GM23248 (cell line): ENCODE data around the gene TBC1D14.

Experiments used
- EZH2 ChIP-seq: fragments of 200-600 bp; sonication (generic); IDR thresholded peaks from 2 replicates; pipeline ENCODE4 v1.6.1; 2018; ENCODE audit warnings: antibody characterized with exemption, mild to moderate bottlenecking; ENCODE audit not compliant: insufficient read depth, poor library complexity, severe bottlenecking
- EZH2phosphoT487 ChIP-seq: fragments of 200-600 bp; sonication (generic); IDR thresholded peaks from 2 replicates; pipeline ENCODE4 v1.6.1; 2018; ENCODE audit warnings: antibody characterized with exemption, moderate library complexity, mild to moderate bottlenecking, low read depth; ENCODE audit not compliant: insufficient read depth

- TF ChIP-seq EZH2 (no peak), EZH2phosphoT487 (no peak)
Observed at GRCh38 chr4:7075962-7076695, 166.5 kb downstream of the TBC1D14 start.
